ENCODE data around the gene ADGRE2.
"Not testable (repeated sequence)": the region's sequence is repeated elsewhere in the genome, so short reads cannot be mapped to it uniquely, and the experiment has no call there.

ADGRE2 gene

DNA sequence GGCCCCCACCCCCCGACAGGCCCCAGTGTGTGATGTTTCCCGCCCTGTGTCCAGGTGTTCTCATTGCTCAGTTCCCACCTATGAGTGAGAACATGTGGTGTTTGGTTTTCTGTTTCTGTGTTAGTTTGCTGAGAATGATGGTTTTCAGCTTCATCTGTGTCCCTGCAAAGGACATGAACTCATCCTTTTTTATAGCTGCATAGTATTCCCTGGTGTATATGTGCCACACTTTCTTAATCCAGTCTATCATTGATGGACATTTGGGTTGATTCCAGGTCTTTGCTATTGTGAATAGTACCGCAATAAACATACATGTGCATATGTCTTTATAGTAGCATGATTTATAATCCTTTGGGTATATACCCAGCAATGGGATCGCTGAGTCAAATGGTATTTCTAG is 715 bp downstream of the ADGRE2 start:
- H3K9ac ChIP-seq (ENCODE audit: low read length); H3K23ac ChIP-seq (ENCODE audit: low read length in 2 of 2); H3K14ac ChIP-seq (ENCODE audit: low read length in 2 of 2); H2AK5ac ChIP-seq (ENCODE audit: low read length, severe bottlenecking); H4K91ac ChIP-seq (ENCODE audit: low read length); H2AFZ ChIP-seq (ENCODE audit: low read depth, low read length); H3K4me2 ChIP-seq (ENCODE audit: low read length, poor library complexity, severe bottlenecking); H2BK12ac ChIP-seq (ENCODE audit: low read length in 2 of 2); H3K27ac ChIP-seq (ENCODE audit: low read length, poor library complexity, severe bottlenecking); H3K18ac ChIP-seq (ENCODE audit: low read depth in 1 of 2, low read length in 2 of 2); DNase-seq; H3K36me3 ChIP-seq (ENCODE audit: control insufficient read depth in 1 of 2, insufficient read depth in 2 of 2, low read depth in 1 of 2, low read length in 2 of 2); H3K27me3 ChIP-seq (ENCODE audit: control insufficient read depth in 1 of 2, insufficient read depth in 1 of 2, low read length in 2 of 2); H3K4me3 ChIP-seq (ENCODE audit: insufficient read depth in 1 of 2, low read depth in 1 of 2, low read length in 2 of 2); H3K4me1 ChIP-seq (ENCODE audit: control insufficient read depth, insufficient read depth, low read depth, low read length); H4K8ac ChIP-seq (ENCODE audit: low read length); H3K4ac ChIP-seq (ENCODE audit: low read depth in 1 of 2, low read length in 2 of 2); H2BK120ac ChIP-seq (ENCODE audit: low read depth, low read length); H2BK5ac ChIP-seq (ENCODE audit: low read depth, low read length, poor library complexity, severe bottlenecking); H2BK15ac ChIP-seq (ENCODE audit: low read depth, poor library complexity, severe bottlenecking); H3K79me1 ChIP-seq (replicated peaks; ENCODE audit: low read length, poor library complexity, severe bottlenecking); H3K9me3 ChIP-seq (ENCODE audit: control insufficient read depth, low read length): not testable (repeated sequence)
- 89% methylated on average over 1 of the region's 4 CpGs for WGBS

DNA sequence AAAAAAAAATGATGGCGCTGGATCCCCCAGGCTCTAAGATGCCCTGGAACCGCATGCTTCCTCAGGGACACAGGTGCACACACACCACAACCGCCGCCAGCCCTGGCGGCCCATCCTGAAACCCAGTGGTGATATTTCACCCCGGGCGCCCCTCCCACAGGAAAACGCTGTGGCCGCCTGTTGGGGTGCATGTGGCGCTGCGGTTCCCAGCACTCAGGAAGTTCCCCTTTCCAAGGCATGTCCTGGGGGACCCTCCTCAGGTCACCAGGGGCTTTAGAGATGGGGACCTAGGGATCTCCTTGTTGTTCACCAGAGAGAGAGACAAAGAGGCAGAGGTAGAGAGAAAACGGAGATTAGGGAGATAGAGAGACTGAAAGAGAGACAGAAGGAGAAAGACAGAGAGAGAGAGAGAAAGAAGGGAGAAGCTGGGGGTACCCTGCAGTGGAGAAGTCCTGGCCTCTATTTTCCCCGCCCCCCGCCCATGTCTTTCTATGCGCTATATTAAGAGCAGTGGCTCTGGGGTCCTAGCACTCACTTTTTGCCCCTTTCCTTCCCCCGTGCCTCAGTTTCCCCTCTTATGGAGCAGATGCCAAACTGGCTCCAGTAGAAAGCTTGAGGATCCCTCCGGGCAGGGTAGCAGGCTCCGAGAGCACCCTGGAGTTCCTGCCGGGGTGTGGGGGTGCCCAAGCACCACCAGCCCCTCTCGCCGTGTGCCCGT is 2.3 kb downstream of the ADGRE2 start:
- Histone ChIP-seq H3K9me3 (ENCODE audit: control insufficient read depth, low read length) (no peaks in the 10 kb centered on the region), H3K23ac (ENCODE audit: low read length in 2 of 2) (no peak overlapping the region), H2BK5ac (ENCODE audit: low read depth, low read length, poor library complexity, severe bottlenecking) (no peak overlapping the region), H2BK120ac (ENCODE audit: low read depth, low read length) (no peak overlapping the region), H3K27ac (ENCODE audit: low read length, poor library complexity, severe bottlenecking) (no peak overlapping the region), H2BK12ac (ENCODE audit: low read length in 2 of 2) (no peak overlapping the region), H3K79me1 (replicated peaks; ENCODE audit: low read length, poor library complexity, severe bottlenecking) (no peaks in the 10 kb centered on the region), H3K9ac (ENCODE audit: low read length) (peak overlapping the region; percentile 53), H3K4me1 (ENCODE audit: control insufficient read depth, insufficient read depth, low read depth, low read length) (no peaks in the 10 kb centered on the region), H2BK15ac (ENCODE audit: low read depth, poor library complexity, severe bottlenecking) (no peak overlapping the region), H3K4ac (ENCODE audit: low read depth in 1 of 2, low read length in 2 of 2) (no peak overlapping the region), H3K18ac (ENCODE audit: low read depth in 1 of 2, low read length in 2 of 2) (no peak overlapping the region), H3K36me3 (ENCODE audit: control insufficient read depth in 1 of 2, insufficient read depth in 2 of 2, low read depth in 1 of 2, low read length in 2 of 2) (no peaks in the 10 kb centered on the region), H3K27me3 (ENCODE audit: control insufficient read depth in 1 of 2, insufficient read depth in 1 of 2, low read length in 2 of 2) (peaks cover 0 to 8% of the 10 kb centered on the region in 2 experiments), H3K14ac (ENCODE audit: low read length in 2 of 2) (no peak overlapping the region), H3K4me3 (ENCODE audit: insufficient read depth in 1 of 2, low read depth in 1 of 2, low read length in 2 of 2) (peak overlapping the region in 1 of 2 experiments; percentile 66), H2AFZ (ENCODE audit: low read depth, low read length) (no peak overlapping the region), H4K8ac (ENCODE audit: low read length) (no peak overlapping the region), H2AK5ac (ENCODE audit: low read length, severe bottlenecking) (no peak overlapping the region), H3K4me2 (ENCODE audit: low read length, poor library complexity, severe bottlenecking) (no peak overlapping the region), H4K91ac (ENCODE audit: low read length) (no peak overlapping the region)
- 8% methylated on average over 20 of the region's 22 CpGs for WGBS
- no peak for DNase-seq

DNA sequence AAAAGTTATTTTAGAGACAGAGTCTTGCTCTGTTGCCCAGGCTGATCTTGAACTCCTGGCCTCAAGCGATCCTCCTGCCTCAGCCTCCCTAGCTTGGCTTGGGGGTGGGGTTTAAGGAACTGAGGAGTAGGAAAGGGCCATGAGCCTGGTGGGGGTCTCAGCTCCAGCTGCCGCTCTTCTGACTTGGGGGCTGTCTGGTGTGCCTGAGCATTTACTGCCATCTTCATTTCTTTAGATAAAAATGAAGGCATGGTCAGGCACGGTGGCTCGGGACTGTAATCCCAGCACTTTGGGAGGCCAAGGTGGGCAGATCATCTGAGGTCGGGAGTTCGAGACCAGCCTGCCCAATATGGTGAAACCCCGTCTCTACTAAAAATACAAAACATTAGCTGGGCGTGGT is 3.0 kb downstream of the ADGRE2 start:
- H3K4me2 ChIP-seq (ENCODE audit: low read length, poor library complexity, severe bottlenecking); H2BK120ac ChIP-seq (ENCODE audit: low read depth, low read length); H3K18ac ChIP-seq (ENCODE audit: low read depth in 1 of 2, low read length in 2 of 2); H3K4ac ChIP-seq (ENCODE audit: low read depth in 1 of 2, low read length in 2 of 2); H3K9me3 ChIP-seq (ENCODE audit: control insufficient read depth, low read length); H3K4me3 ChIP-seq (ENCODE audit: insufficient read depth in 1 of 2, low read depth in 1 of 2, low read length in 2 of 2); H3K27me3 ChIP-seq (ENCODE audit: control insufficient read depth in 1 of 2, insufficient read depth in 1 of 2, low read length in 2 of 2); H2BK15ac ChIP-seq (ENCODE audit: low read depth, poor library complexity, severe bottlenecking); H3K79me1 ChIP-seq (replicated peaks; ENCODE audit: low read length, poor library complexity, severe bottlenecking); H4K8ac ChIP-seq (ENCODE audit: low read length); DNase-seq; H2AK5ac ChIP-seq (ENCODE audit: low read length, severe bottlenecking); H2BK5ac ChIP-seq (ENCODE audit: low read depth, low read length, poor library complexity, severe bottlenecking); H2AFZ ChIP-seq (ENCODE audit: low read depth, low read length); H3K14ac ChIP-seq (ENCODE audit: low read length in 2 of 2); H3K4me1 ChIP-seq (ENCODE audit: control insufficient read depth, insufficient read depth, low read depth, low read length); H3K23ac ChIP-seq (ENCODE audit: low read length in 2 of 2); H3K9ac ChIP-seq (ENCODE audit: low read length); H3K27ac ChIP-seq (ENCODE audit: low read length, poor library complexity, severe bottlenecking); H3K36me3 ChIP-seq (ENCODE audit: control insufficient read depth in 1 of 2, insufficient read depth in 2 of 2, low read depth in 1 of 2, low read length in 2 of 2); H4K91ac ChIP-seq (ENCODE audit: low read length); H2BK12ac ChIP-seq (ENCODE audit: low read length in 2 of 2): not testable (repeated sequence)
- 84% methylated on average over 8 of the region's 8 CpGs for WGBS

DNA sequence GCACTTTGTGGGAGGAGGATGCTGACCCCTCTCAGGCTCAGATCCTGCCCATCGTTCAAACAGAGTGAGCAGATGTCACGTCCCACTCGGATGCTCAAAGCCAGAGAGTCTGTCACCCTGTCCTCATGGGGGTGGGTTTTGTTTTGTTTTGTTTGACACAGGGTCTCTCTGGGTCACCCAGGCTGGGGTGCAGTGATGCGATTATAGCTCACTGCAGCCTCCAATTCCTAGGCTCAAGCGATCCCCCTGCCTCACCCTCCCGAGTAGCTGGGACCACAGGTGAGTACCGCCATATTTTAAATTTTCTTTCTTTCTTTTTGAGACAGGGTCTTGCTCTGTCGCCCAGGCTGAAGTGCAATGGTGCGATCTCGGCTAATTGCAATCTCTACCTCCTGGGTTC is 4.0 kb downstream of the ADGRE2 start:
- Histone ChIP-seq H2BK120ac (ENCODE audit: low read depth, low read length) (no peak overlapping the region), H3K9me3 (ENCODE audit: control insufficient read depth, low read length) (no peaks in the 10 kb centered on the region), H2BK12ac (ENCODE audit: low read length in 2 of 2) (no peak overlapping the region), H3K79me1 (replicated peaks; ENCODE audit: low read length, poor library complexity, severe bottlenecking) (no peaks in the 10 kb centered on the region), H3K14ac (ENCODE audit: low read length in 2 of 2) (no peak overlapping the region), H2BK15ac (ENCODE audit: low read depth, poor library complexity, severe bottlenecking) (no peak overlapping the region), H3K27ac (ENCODE audit: low read length, poor library complexity, severe bottlenecking) (no peak overlapping the region), H3K23ac (ENCODE audit: low read length in 2 of 2) (no peak overlapping the region), H3K9ac (ENCODE audit: low read length) (no peak overlapping the region), H3K4me1 (ENCODE audit: control insufficient read depth, insufficient read depth, low read depth, low read length) (no peaks in the 10 kb centered on the region), H3K18ac (ENCODE audit: low read depth in 1 of 2, low read length in 2 of 2) (no peak overlapping the region), H3K4ac (ENCODE audit: low read depth in 1 of 2, low read length in 2 of 2) (no peak overlapping the region), H3K4me3 (ENCODE audit: insufficient read depth in 1 of 2, low read depth in 1 of 2, low read length in 2 of 2) (no peak overlapping the region), H4K91ac (ENCODE audit: low read length) (no peak overlapping the region), H4K8ac (ENCODE audit: low read length) (no peak overlapping the region), H3K4me2 (ENCODE audit: low read length, poor library complexity, severe bottlenecking) (no peak overlapping the region), H3K36me3 (ENCODE audit: control insufficient read depth in 1 of 2, insufficient read depth in 2 of 2, low read depth in 1 of 2, low read length in 2 of 2) (no peaks in the 10 kb centered on the region), H3K27me3 (ENCODE audit: control insufficient read depth in 1 of 2, insufficient read depth in 1 of 2, low read length in 2 of 2) (peaks cover 0 to 8% of the 10 kb centered on the region in 2 experiments), H2AFZ (ENCODE audit: low read depth, low read length) (no peak overlapping the region), H2AK5ac (ENCODE audit: low read length, severe bottlenecking) (no peak overlapping the region), H2BK5ac (ENCODE audit: low read depth, low read length, poor library complexity, severe bottlenecking) (no peak overlapping the region)
- no peak for DNase-seq
- 91% methylated on average over 10 of the region's 10 CpGs for WGBS
